GM18909 (cell line): ENCODE results near the gene SIGLEC7.

Experiments used
- ATAC-seq: cut with Tn5 transposase; IDR thresholded peaks from one replicate; pipeline ENCODE4 v1.9.1; 2021; ENCODE audit warnings: mild to moderate bottlenecking; ENCODE audit not compliant: unreplicated experiment, poor library complexity

SIGLEC7 gene

GRCh38 chr19:51196181-51196580, 54.1 kb downstream of the SIGLEC7 start:
- ATAC-seq, result no peak

- ATAC-seq, result no peak
These were observed 56.5 kb downstream of the SIGLEC7 start for GRCh38 chr19:51198641-51199040.

GRCh38 chr19:51200071-51200666, 58.1 kb downstream of the SIGLEC7 start:
- ATAC-seq, result no peak

GRCh38 chr19:51201712-51202111, 59.6 kb downstream of the SIGLEC7 start:
- no peak for ATAC-seq
